Activated CD8-positive, alpha-beta memory T cell treated with anti-CD3 and anti-CD28 coated beads for 36 hours (primary cell): ENCODE data around the gene SYF2. TPM values are rescaled to one million over a fixed set of nuclear protein-coding genes. Genes with fewer than 3 reads are reported as not detected.

ENCODE experiments used
- CTCF ChIA-PET: fragments of 350-600 bp; sonication (Branson Sonifier 250); formaldehyde crosslinking; loops from one replicate; lab custom pipeline; 2021; ENCODE audit warnings: antibody characterized with exemption; lab: Charles Lee
- POLR2A ChIA-PET: fragments of 350-600 bp; sonication (Branson Sonifier 250); formaldehyde crosslinking; loops from one replicate; lab custom pipeline; 2021; ENCODE audit warnings: antibody characterized with exemption; lab: Charles Lee
- total RNA-seq, 2 experiments: library from RNA; stranded (reverse); gene quantifications; one replicate each; pipeline ENCODE4 v1.2.3, GENCODE V29; 2021

Gene SYF2
- total RNA-seq, 2 experiments from 2014 or later, result 30.6 to 33.7 TPM

DNA sequence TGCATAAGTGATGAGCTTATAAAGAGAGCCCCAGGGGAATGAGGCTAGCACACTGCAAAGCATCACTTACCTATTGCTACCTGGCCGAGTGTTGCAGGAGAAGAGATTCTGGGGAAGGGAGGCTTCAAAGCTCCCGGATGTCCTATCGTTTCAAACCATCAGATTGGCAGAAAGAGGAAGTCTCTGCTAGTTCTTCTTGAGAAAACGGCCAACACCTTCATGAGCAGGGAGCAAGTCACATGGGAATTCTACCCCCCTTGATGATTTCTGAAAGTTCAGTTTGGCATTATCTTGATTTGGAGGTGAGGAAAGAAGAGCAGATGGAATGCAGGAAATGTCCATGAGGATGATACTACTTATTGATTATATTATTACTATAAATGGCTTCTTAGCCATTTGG is 16.2 kb downstream of the SYF2 start:
- POLR2A ChIA-PET, result no interaction called here

GRCh38 chr1:25212725-25213124 is 19.6 kb downstream of the SYF2 start:
- CTCF ChIA-PET, result interaction anchor here (0.6 to 0.9 kb wide), 2 partner anchors 8 to 158 kb away, joined by 3 to 4 read pairs; no protein-coding TSS in a partner anchor
- POLR2A ChIA-PET, result no interaction called here

More for the DNA sequence above, 16.2 kb downstream of the SYF2 start:
- CTCF ChIA-PET, result interaction anchor here (1.4 kb wide), 1 partner anchor 11 kb away, joined by 6 read pairs; no protein-coding TSS in a partner anchor

DNA sequence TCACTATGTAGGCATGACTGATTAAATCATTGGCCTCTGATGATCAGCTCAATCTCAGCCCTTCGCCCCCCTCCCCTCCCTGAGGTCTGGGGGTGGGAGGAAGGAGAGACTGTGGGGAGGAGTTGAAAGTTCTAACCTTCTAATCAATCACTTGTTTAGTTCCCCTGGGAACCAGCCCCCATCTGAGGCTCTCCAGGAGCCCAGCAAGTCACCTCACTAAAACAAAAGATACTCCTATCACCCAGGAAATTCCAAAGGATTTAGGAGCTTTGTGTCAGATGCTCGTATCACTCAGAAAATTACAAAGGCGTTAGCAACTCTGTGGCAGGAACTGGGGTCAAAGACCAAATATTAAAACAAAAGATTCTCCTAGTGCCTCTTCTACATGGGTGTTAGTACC is 21.6 kb downstream of the SYF2 start:
- CTCF ChIA-PET, result no interaction called here
- POLR2A ChIA-PET, result interaction anchor here (0.7 kb wide), 1 partner anchor 137 kb away, joined by 3 read pairs; no protein-coding TSS in a partner anchor

DNA sequence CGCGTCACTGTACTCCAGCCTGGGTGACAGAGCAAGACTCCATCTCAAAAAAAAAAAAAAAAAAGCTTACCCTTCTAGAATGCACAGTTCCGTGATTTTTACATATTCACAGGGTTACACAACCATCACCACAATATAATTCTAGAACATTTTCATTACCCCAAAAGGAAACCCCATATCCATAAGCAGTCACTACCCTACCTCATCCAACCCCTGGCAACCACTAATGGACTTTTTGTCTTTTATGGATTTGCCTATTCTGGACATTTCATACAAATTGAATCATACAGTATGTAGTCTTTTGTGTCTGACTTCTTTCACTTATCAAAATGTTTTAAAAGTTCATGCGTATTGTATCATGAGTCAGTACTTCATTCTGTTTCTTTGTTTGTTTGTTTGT is 22.8 kb downstream of the SYF2 start:
- ChIA-PET CTCF (no interaction called here), POLR2A (no interaction called here)

- ChIA-PET POLR2A (no interaction called here), CTCF (interaction anchor here (0.6 to 0.7 kb wide), 2 partner anchors 166 to 189 kb away, joined by 3 read pairs; no protein-coding TSS in a partner anchor)
Observed at GRCh38 chr1:25208561-25209222, 23.6 kb downstream of the SYF2 start.

DNA sequence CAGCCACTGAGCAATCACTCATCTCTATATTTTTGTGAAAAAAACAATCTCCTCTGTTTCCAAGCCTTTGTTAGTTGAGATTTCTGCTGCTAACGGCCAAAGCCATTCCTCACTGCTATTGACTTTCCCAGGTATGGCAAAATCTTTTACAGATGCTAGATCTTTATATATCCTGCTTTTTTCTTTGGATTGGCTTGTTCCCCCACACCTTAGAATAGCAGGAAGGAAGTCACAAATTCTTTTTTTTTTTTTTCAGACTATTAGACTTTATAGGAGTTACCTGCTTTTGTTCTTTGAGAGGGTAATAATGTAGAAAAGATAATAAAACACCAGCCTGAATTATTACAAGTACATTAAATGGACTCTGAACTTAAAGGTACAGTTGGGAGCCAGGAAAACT is 24.2 kb downstream of the SYF2 start:
- ChIA-PET CTCF (interaction anchor here (0.7 kb wide), 1 partner anchor 165 kb away, joined by 3 read pairs; no protein-coding TSS in a partner anchor), POLR2A (no interaction called here)

GRCh38 chr1:25206201-25206600 is 26.1 kb downstream of the SYF2 start:
- ChIA-PET POLR2A (interaction anchor here (0.6 kb wide), 2 partner anchors 36 to 57 kb away, joined by 3 to 4 read pairs; no protein-coding TSS in a partner anchor), CTCF (interaction anchor here (0.7 to 1.4 kb wide), 4 partner anchors 14 to 1144 kb away, joined by 3 to 5 read pairs (median 3); no protein-coding TSS in a partner anchor)

GRCh38 chr1:25205786-25206185 is 26.5 kb downstream of the SYF2 start:
- ChIA-PET POLR2A (interaction anchor here (0.6 kb wide), 1 partner anchor 35 kb away, joined by 4 read pairs; no protein-coding TSS in a partner anchor), CTCF (interaction anchor here (0.7 to 1.8 kb wide), 8 partner anchors 14 to 1145 kb away, joined by 3 to 5 read pairs (median 3); no protein-coding TSS in a partner anchor)

- POLR2A ChIA-PET, result interaction anchor here (0.6 kb wide), 2 partner anchors 214 to 240 kb away, joined by 3 to 7 read pairs; no protein-coding TSS in a partner anchor
- CTCF ChIA-PET, result interaction anchor here (0.7 to 1.8 kb wide), 9 partner anchors 8 to 516 kb away, joined by 3 to 6 read pairs (median 3); no protein-coding TSS in a partner anchor
Observed at GRCh38 chr1:25204797-25205480, 27.4 kb downstream of the SYF2 start.

DNA sequence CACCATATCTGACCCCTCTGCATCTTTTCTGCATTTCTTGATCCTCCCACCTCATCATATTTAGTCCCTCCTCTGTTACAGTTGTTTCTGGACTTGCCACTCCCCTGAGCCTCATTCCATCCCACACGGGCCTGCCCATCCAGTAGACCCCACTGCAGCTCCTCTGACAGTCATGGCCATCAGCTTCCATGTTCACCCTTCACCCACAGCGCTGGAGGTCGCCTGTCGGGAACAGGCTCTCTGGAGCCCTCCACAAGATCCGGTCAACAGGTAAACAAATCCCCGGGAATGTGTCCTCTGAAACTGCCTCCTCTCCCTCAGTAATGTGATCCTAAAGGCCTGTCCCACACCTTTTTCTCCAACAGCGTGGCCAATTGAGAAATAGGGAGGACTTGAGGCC is 31.3 kb downstream of the SYF2 start:
- CTCF ChIA-PET, result no interaction called here
- POLR2A ChIA-PET, result no interaction called here

GRCh38 chr1:25199819-25200620 is 32.3 kb downstream of the SYF2 start:
- ChIA-PET CTCF (no interaction called here), POLR2A (interaction anchor here (0.6 kb wide), 1 partner anchor 496 kb away, joined by 3 read pairs; no protein-coding TSS in a partner anchor)

- CTCF ChIA-PET, result no interaction called here
- POLR2A ChIA-PET, result no interaction called here
Observed at GRCh38 chr1:25198663-25199252, 33.5 kb downstream of the SYF2 start.

GRCh38 chr1:25197982-25198662 is 34.2 kb downstream of the SYF2 start:
- ChIA-PET CTCF (no interaction called here), POLR2A (no interaction called here)

DNA sequence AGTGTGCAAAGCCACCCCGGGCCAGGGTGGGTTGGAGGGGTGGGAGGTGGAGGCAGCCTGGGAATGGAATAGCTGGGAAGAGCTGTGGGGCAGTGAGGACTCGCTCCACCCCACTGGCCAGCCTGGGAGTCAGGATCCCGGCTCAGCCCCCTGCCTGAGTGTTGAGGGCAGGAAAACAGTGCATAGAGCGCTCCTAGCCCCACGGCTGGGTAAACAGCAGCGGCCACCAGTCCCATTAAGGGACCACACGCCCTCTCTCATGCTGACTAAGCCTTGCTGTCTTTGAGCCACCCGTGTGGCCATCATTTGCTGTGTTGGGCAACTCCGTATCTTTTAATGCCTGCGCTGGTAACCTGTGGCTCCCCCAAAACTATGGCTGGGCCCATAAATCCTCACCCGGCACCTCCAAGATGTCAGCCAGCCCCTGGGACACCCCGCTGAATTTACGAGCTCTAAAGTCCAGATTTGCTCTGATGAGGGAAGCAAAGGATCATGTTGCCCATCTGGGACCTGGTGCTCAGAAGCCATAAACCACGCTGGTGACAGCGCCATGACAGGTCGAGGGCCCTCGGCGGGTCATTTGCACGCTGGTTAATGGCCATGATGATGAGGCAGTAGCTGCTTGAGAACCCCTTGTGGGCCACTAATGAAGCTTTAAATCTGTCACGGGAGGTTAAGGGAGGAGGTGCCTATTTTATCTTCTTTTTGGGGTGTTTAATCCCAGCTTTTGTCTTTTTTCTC is 34.9 kb downstream of the SYF2 start:
- ChIA-PET CTCF (no interaction called here), POLR2A (no interaction called here)

DNA sequence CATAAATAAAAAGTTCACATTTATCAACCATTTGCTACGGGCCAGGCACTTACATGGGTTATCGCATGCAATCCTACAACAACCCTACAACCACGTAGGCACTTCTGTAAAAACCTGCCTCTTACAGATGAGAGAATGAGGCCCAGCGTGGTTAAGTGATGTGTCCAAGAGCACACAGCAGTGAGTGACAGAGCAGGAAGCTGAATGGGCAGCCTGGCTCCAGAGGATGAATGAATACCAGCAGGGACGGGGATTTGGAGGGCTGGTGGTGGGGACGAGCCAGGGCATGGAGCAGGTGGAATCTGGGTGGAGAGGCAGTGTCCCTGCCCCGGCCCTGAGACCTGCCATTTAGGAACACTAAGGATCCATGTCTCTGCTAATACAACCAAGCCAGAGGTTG is 35.5 kb downstream of the SYF2 start:
- CTCF ChIA-PET, result no interaction called here
- POLR2A ChIA-PET, result no interaction called here

GRCh38 chr1:25195835-25196234 is 36.5 kb downstream of the SYF2 start:
- POLR2A ChIA-PET, result no interaction called here
- CTCF ChIA-PET, result no interaction called here

GRCh38 chr1:25194572-25195020 is 37.7 kb downstream of the SYF2 start:
- POLR2A ChIA-PET, result no interaction called here
- CTCF ChIA-PET, result no interaction called here
